ENCODE results near the gene TM4SF4.

- no peak for TF ChIP-seq CTCF (IDR thresholded peaks at IDR 0.05; ENCODE audit: insufficient read depth, low read depth, low read length)
- TF ChIP-seq EZH2 (IDR thresholded peaks at IDR 0.05; ENCODE audit: insufficient read depth, low read length) = no peak
Measured at GRCh38 chr3:149548669-149549065, 74.2 kb downstream of the TM4SF4 start.

Measured in astrocyte (in vitro differentiated cells and primary cell).